SK-N-SH (cell line): ENCODE measurements around the gene DPEP2. TPM values are rescaled to one million over a fixed set of nuclear protein-coding genes. Genes with fewer than 3 reads are reported as not detected.

Source experiments
- CTCF ChIA-PET: fragments of 300-600, 350-600 bp; formaldehyde crosslinking; extraction: SDS; loops from one replicate; lab custom pipeline; 2021; lab: Yijun Ruan, JAX
- POLR2A ChIA-PET: fragments of 350-600 bp; sonication (Branson Sonifier 250); formaldehyde crosslinking; extraction: SDS; loops from one replicate; lab custom pipeline; 2020; ENCODE audit warnings: antibody characterized with exemption, inconsistent platforms; lab: Yijun Ruan, JAX
- DNase-seq: peaks from one replicate; pipeline ENCODE4 v3.0.0; 2012
- H2AFZ ChIP-seq: fragments of 200-600 bp; sonication (generic); 2 replicates; pipeline ENCODE4 v1.8.1; 2016; ENCODE audit warnings: antibody characterized with exemption, mild to moderate bottlenecking, low read depth
- H3F3A ChIP-seq: fragments of 200-600 bp; sonication (generic); replicated peaks from 2 replicates; pipeline ENCODE3; 2016; ENCODE audit warnings: antibody characterized with exemption, mild to moderate bottlenecking; ENCODE audit not compliant: insufficient read depth
- H3K27ac ChIP-seq, 2 experiments: fragments of 200-500 bp in 1 of 2; fragments of 200-600 bp in 1 of 2; sonication (Bioruptor generic) in 1 of 2; sonication (generic), shearing (Covaris generic) in 1 of 2; 2 replicates each; pipeline versions ENCODE4 v1.5.1 to v1.6.1; 2014 to 2016; ENCODE audit warnings: low read depth in 2 of 2, inconsistent platforms in 1 of 2, low read length in 1 of 2, mild to moderate bottlenecking in 1 of 2, mixed read lengths in 1 of 2
- H3K27me3 ChIP-seq: fragments of 200-600 bp; sonication (generic), shearing (Covaris generic); 2 replicates; pipeline ENCODE4 v1.6.1; 2016; ENCODE audit warnings: mixed run types; ENCODE audit not compliant: insufficient read depth
- H3K36me3 ChIP-seq, 2 experiments: fragments of 200-500 bp in 1 of 2; fragments of 200-600 bp in 1 of 2; sonication (Bioruptor generic) in 1 of 2; sonication (generic) in 1 of 2; replicated peaks in 1 of 2; 2 replicates each; pipeline versions ENCODE3 to v1.5.1; 2014 to 2016; ENCODE audit warnings: low read length in 1 of 2, mild to moderate bottlenecking in 1 of 2; ENCODE audit not compliant: insufficient read depth in 2 of 2, control insufficient read depth in 1 of 2
- H3K4me1 ChIP-seq, 2 experiments: fragments of 200-500 bp in 1 of 2; fragments of 200-600 bp in 1 of 2; sonication (Bioruptor generic) in 1 of 2; sonication (generic), shearing (Covaris generic) in 1 of 2; 2 replicates each; pipeline versions ENCODE4 v1.5.1 to v1.6.1; 2014 to 2016; ENCODE audit warnings: low read depth in 1 of 2, low read length in 1 of 2, mixed run types in 1 of 2; ENCODE audit not compliant: insufficient read depth in 2 of 2, control insufficient read depth in 1 of 2
- H3K4me2 ChIP-seq: fragments of 200-600 bp; sonication (generic), shearing (Covaris generic); 2 replicates; pipeline ENCODE4 v1.6.1; 2017; ENCODE audit warnings: mixed run types
- H3K4me3 ChIP-seq, 2 experiments: fragments of 200-500 bp in 1 of 2; fragments of 200-600 bp in 1 of 2; sonication (Bioruptor generic) in 1 of 2; sonication (generic), shearing (Covaris generic) in 1 of 2; 2 replicates each; pipeline versions ENCODE4 v1.5.1 to v1.8.1; 2014 to 2016; ENCODE audit warnings: low read depth in 2 of 2, inconsistent platforms in 1 of 2, low read length in 1 of 2, mild to moderate bottlenecking in 1 of 2, mixed read lengths in 1 of 2, moderate library complexity in 1 of 2
- H3K79me2 ChIP-seq: fragments of 200-600 bp; sonication (generic); 2 replicates; pipeline ENCODE4 v1.8.1; 2017; ENCODE audit warnings: mild to moderate bottlenecking; ENCODE audit not compliant: insufficient read depth
- H3K9ac ChIP-seq: fragments of 200-600 bp; sonication (generic); 2 replicates; pipeline ENCODE4 v1.6.1; 2017; ENCODE audit warnings: mixed run types
- H3K9me2 ChIP-seq: fragments of 200-600 bp; sonication (generic); 2 replicates; pipeline ENCODE4 v1.6.1; 2017; ENCODE audit warnings: mixed run types
- H3K9me3 ChIP-seq: fragments of 200-600 bp; sonication (generic); 2 replicates; pipeline ENCODE4 v1.6.1; 2017; ENCODE audit warnings: mixed run types, mild to moderate bottlenecking, moderate library complexity
- H4K20me1 ChIP-seq: fragments of 200-600 bp; sonication (generic); 2 replicates; pipeline ENCODE4 v1.6.1; 2017; ENCODE audit warnings: mild to moderate bottlenecking, mixed run types; ENCODE audit not compliant: insufficient read depth
- CHD2 ChIP-seq: fragments of 150-350 bp; IDR thresholded peaks from 2 replicates; pipeline ENCODE4 v1.6.1; 2018; ENCODE audit warnings: low read length; ENCODE audit not compliant: partially characterized antibody
- EP300 ChIP-seq, 2 experiments: IDR thresholded peaks; 2 replicates each; pipeline versions ENCODE4 v1.4.0 to v1.6.1; 2012; ENCODE audit warnings: borderline replicate concordance in 1 of 2, low read depth in 1 of 2, low read length in 1 of 2
- FOSL2 ChIP-seq: IDR thresholded peaks from 2 replicates; pipeline ENCODE4 v1.4.0; 2012; ENCODE audit warnings: low read depth, mild to moderate bottlenecking, moderate library complexity, borderline replicate concordance
- JUND ChIP-seq: IDR thresholded peaks from 2 replicates; pipeline ENCODE4 v1.4.0; 2012
- MAX ChIP-seq: IDR thresholded peaks from 2 replicates; pipeline ENCODE4 v1.4.0; 2012; ENCODE audit warnings: low read depth
- MXI1 ChIP-seq: IDR thresholded peaks from 2 replicates; pipeline ENCODE4 v1.6.1; 2012; ENCODE audit warnings: mild to moderate bottlenecking, low read depth, low read length, improper control_type of control experiment
- TCF12 ChIP-seq: IDR thresholded peaks from 2 replicates; pipeline ENCODE4 v1.4.0; 2012
- USF2 ChIP-seq: fragments of 150-350 bp; IDR thresholded peaks from 2 replicates; pipeline ENCODE4 v1.6.1; 2017; ENCODE audit warnings: antibody characterized with exemption, low read length, low read depth, borderline replicate concordance
- WGBS: methylation state at CpG from one replicate; pipeline ENCODE4 v1.1.6; 2017; ENCODE audit warnings: low lambda C conversion rate; 5-methylcytosine and 5-hydroxymethylcytosine counted together
- polyA plus RNA-seq, 3 experiments: library from polyadenylated mRNA; depleted of rRNA; stranded (reverse); fragments of >200 nt; gene quantifications; 2 replicates each; pipeline ENCODE4 v1.2.3, GENCODE V29; 2012
- TF ChIP-seq, protein P1 (sequence below): IDR thresholded peaks from 2 replicates; pipeline ENCODE4 v1.6.1; 2012; ENCODE audit warnings: mild to moderate bottlenecking, low read depth, low read length, moderate library complexity

DPEP2 gene
- polyA plus RNA-seq, 1 of the 3 experiments (the other 2 are of a cell fraction) = not detected

GRCh38 chr16:67962135-67962534 lies 37.1 kb downstream of the DPEP2 start:
- CTCF ChIA-PET = interaction anchor here (1.1 to 4.4 kb wide), 3 partner anchors 21 to 78 kb away, joined by 3 to 32 read pairs (median 8); partner anchors contain the start of gene NRN1L
- H3K4me2 ChIP-seq = no peak overlapping the region

GRCh38 chr16:67961551-67961957 lies 37.7 kb downstream of the DPEP2 start:
- H3K9ac ChIP-seq = no peak overlapping the region
- peaks cover 49% of the 10 kb centered on the region for H4K20me1 ChIP-seq
- H3K27ac ChIP-seq = peak overlapping the region in 1 of 2 experiments; percentile 7; a peak in 1 of 4 replicates
- CTCF ChIA-PET = interaction anchor here (0.7 to 4.4 kb wide), 6 partner anchors 11 to 108 kb away, joined by 3 to 32 read pairs (median 6); partner anchors contain the start of gene NRN1L
- POLR2A ChIA-PET = no interaction called here
- H3K27me3 ChIP-seq = no peaks in the 10 kb centered on the region
- no peak overlapping the region for H2AFZ ChIP-seq
- no peak overlapping the region for H3K4me2 ChIP-seq
- peaks cover 11 to 27% of the 10 kb centered on the region in 2 experiments; a peak in 3 of 4 replicates for H3K4me1 ChIP-seq
- no peaks in the 10 kb centered on the region for H3F3A ChIP-seq
- peak; percentile 82 for DNase-seq
- peaks cover 39 to 60% of the 10 kb centered on the region in 2 experiments for H3K36me3 ChIP-seq
- no peaks in the 10 kb centered on the region for H3K9me2 ChIP-seq
- no peaks in the 10 kb centered on the region for H3K9me3 ChIP-seq
- H3K4me3 ChIP-seq = no peak overlapping the region
- WGBS = 74% methylated on average over 6 of the region's 13 CpGs
- peaks cover 70% of the 10 kb centered on the region for H3K79me2 ChIP-seq
- TF ChIP-seq, protein P1, sequence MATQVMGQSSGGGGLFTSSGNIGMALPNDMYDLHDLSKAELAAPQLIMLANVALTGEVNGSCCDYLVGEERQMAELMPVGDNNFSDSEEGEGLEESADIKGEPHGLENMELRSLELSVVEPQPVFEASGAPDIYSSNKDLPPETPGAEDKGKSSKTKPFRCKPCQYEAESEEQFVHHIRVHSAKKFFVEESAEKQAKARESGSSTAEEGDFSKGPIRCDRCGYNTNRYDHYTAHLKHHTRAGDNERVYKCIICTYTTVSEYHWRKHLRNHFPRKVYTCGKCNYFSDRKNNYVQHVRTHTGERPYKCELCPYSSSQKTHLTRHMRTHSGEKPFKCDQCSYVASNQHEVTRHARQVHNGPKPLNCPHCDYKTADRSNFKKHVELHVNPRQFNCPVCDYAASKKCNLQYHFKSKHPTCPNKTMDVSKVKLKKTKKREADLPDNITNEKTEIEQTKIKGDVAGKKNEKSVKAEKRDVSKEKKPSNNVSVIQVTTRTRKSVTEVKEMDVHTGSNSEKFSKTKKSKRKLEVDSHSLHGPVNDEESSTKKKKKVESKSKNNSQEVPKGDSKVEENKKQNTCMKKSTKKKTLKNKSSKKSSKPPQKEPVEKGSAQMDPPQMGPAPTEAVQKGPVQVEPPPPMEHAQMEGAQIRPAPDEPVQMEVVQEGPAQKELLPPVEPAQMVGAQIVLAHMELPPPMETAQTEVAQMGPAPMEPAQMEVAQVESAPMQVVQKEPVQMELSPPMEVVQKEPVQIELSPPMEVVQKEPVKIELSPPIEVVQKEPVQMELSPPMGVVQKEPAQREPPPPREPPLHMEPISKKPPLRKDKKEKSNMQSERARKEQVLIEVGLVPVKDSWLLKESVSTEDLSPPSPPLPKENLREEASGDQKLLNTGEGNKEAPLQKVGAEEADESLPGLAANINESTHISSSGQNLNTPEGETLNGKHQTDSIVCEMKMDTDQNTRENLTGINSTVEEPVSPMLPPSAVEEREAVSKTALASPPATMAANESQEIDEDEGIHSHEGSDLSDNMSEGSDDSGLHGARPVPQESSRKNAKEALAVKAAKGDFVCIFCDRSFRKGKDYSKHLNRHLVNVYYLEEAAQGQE = no peak
- TF ChIP-seq JUND (no peak), CHD2 (peak; percentile 36), USF2 (no peak), MXI1 (no peak), MAX (no peak), FOSL2 (no peak), EP300 (IDR thresholded peaks at IDR 0.05; ENCODE audit: borderline replicate concordance in 1 of 2, low read depth in 1 of 2, low read length in 1 of 2) (no peak)

More at GRCh38 chr16:67962135-67962534, 37.1 kb downstream of the DPEP2 start:
- Histone ChIP-seq H3K9me3 (no peaks in the 10 kb centered on the region), H2AFZ (no peak overlapping the region), H3K27me3 (no peaks in the 10 kb centered on the region), H3K36me3 (peaks cover 39 to 60% of the 10 kb centered on the region in 2 experiments), H3K4me1 (peaks cover 15 to 33% of the 10 kb centered on the region in 2 experiments; a peak in 3 of 4 replicates), H3K27ac (no peak overlapping the region; a peak in 1 of 4 replicates), H3K79me2 (peaks cover 76% of the 10 kb centered on the region), H3F3A (no peaks in the 10 kb centered on the region), H3K9ac (no peak overlapping the region), H4K20me1 (peaks cover 54% of the 10 kb centered on the region), H3K4me3 (no peak overlapping the region), H3K9me2 (no peaks in the 10 kb centered on the region)
- no peak for TF ChIP-seq TCF12
- DNase-seq = no peak
- 100% methylated on average over 3 of the region's 8 CpGs for WGBS
- POLR2A ChIA-PET = no interaction called here
